Measurements from ENCODE around the gene CNST. TPM values are rescaled to one million over a fixed set of nuclear protein-coding genes. Genes with fewer than 3 reads are reported as not detected.

CNST gene
- total RNA-seq, 1 experiment from 2014 or later: 9.1 TPM

DNA sequence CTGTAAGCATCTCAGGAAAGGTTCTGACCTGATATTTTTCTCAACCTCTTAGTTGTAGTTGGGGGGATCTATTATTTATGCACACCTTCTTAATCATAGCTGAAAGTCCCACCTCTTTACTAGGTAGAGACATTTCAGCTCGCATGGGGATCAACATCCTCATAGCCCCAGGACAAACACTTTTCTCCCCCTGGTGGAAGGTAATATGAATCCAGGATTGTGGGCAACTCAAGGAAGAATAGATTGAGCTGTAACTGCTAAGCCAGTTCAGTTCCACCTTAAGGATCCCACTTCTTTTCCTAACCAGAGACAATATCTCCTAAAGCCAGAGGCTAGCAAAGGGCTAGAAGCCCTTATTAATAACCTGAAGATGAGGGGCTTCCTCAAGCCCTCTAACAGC is 33.7 kb upstream of the CNST start:
- Histone ChIP-seq H3K4me1 (replicated peaks; ENCODE audit: insufficient read depth) (no peaks in the 10 kb centered on the region), H3K79me2 (ENCODE audit: low read depth) (no peaks in the 10 kb centered on the region), H3K27ac (no peak overlapping the region), H3K9me2 (ENCODE audit: insufficient read depth) (no peaks in the 10 kb centered on the region), H3K9me3 (ENCODE audit: insufficient read depth, low read depth) (no peaks in the 10 kb centered on the region; the same call in 1 of the 2 replicates), H4K20me1 (ENCODE audit: insufficient read depth) (no peaks in the 10 kb centered on the region), H3F3A (ENCODE audit: insufficient read depth, low read depth) (no peaks in the 10 kb centered on the region), H3K36me3 (ENCODE audit: low read depth) (no peaks in the 10 kb centered on the region), H3K4me2 (no peak overlapping the region), H3K4me3 (no peak overlapping the region), H2AFZ (no peak overlapping the region), H3K27me3 (ENCODE audit: insufficient read depth, low read depth) (no peaks in the 10 kb centered on the region)
- POLR2A ChIA-PET (ENCODE audit: unreplicated experiment): interaction anchor here (0.6 kb wide), 1 partner anchor 377 kb away, joined by 3 read pairs; no protein-coding TSS in a partner anchor
- TF ChIP-seq EZH2 (IDR thresholded peaks at IDR 0.05; ENCODE audit: low read depth): no peak
- TF ChIP-seq, protein P1, sequence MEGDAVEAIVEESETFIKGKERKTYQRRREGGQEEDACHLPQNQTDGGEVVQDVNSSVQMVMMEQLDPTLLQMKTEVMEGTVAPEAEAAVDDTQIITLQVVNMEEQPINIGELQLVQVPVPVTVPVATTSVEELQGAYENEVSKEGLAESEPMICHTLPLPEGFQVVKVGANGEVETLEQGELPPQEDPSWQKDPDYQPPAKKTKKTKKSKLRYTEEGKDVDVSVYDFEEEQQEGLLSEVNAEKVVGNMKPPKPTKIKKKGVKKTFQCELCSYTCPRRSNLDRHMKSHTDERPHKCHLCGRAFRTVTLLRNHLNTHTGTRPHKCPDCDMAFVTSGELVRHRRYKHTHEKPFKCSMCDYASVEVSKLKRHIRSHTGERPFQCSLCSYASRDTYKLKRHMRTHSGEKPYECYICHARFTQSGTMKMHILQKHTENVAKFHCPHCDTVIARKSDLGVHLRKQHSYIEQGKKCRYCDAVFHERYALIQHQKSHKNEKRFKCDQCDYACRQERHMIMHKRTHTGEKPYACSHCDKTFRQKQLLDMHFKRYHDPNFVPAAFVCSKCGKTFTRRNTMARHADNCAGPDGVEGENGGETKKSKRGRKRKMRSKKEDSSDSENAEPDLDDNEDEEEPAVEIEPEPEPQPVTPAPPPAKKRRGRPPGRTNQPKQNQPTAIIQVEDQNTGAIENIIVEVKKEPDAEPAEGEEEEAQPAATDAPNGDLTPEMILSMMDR (conservative IDR thresholded peaks at IDR 0.05): no peak
- intact Hi-C loops (cut with micrococcal nuclease; ENCODE audit: unreplicated experiment): no loop called here
- CTCF ChIA-PET: no interaction called here
- DNase-seq: no peak
- BruUV-seq (replicated peaks): no TSS peak

- H3F3A ChIP-seq (ENCODE audit: insufficient read depth, low read depth): no peaks in the 10 kb centered on the region
- intact Hi-C loops (cut with micrococcal nuclease; ENCODE audit: unreplicated experiment): no loop called here
- H3K27ac ChIP-seq: no peak overlapping the region
- no peaks in the 10 kb centered on the region for H3K4me1 ChIP-seq (replicated peaks; ENCODE audit: insufficient read depth)
- no peak for TF ChIP-seq EZH2 (IDR thresholded peaks at IDR 0.05; ENCODE audit: low read depth)
- TF ChIP-seq, protein P1 (conservative IDR thresholded peaks at IDR 0.05): no peak
- no peaks in the 10 kb centered on the region for H3K79me2 ChIP-seq (ENCODE audit: low read depth)
- no peaks in the 10 kb centered on the region for H3K36me3 ChIP-seq (ENCODE audit: low read depth)
- POLR2A ChIA-PET (ENCODE audit: unreplicated experiment): interaction anchor here (0.6 kb wide), 1 partner anchor 1677 kb away, joined by 4 read pairs; no protein-coding TSS in a partner anchor
- no TSS peak for BruUV-seq (replicated peaks)
- H3K9me2 ChIP-seq (ENCODE audit: insufficient read depth): no peaks in the 10 kb centered on the region
- H3K9me3 ChIP-seq (ENCODE audit: insufficient read depth, low read depth): no peaks in the 10 kb centered on the region; the same call in 1 of the 2 replicates
- no peak for DNase-seq
- no peak overlapping the region for H3K4me3 ChIP-seq
- no peak overlapping the region for H2AFZ ChIP-seq
- no peaks in the 10 kb centered on the region for H3K27me3 ChIP-seq (ENCODE audit: insufficient read depth, low read depth)
- H3K4me2 ChIP-seq: no peak overlapping the region
- no peaks in the 10 kb centered on the region for H4K20me1 ChIP-seq (ENCODE audit: insufficient read depth)
- CTCF ChIA-PET: no interaction called here
Measured at GRCh38 chr1:246533371-246533905, 32.8 kb upstream of the CNST start.

DNA sequence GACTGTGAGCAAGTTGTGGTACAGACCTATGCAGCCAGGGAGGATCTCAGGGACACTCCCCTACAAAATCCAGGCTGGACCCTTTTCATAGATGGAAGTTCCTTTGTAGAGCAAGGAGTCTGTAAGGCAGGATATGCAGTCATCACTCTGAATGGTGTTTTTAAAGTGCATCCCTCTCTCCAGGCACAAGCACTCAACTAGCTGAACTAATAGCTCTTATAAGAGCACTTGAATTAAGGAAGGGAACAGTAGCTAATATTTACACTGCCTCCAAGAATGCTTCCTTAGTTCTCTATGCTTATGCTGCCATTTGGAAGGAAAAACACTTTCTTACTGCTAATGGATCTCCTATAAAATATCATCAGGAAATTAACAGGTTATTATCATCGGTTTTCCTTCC is 32.1 kb upstream of the CNST start:
- Histone ChIP-seq H3K4me3 (no peak overlapping the region), H3K4me2 (no peak overlapping the region), H3K9me3 (ENCODE audit: insufficient read depth, low read depth) (no peaks in the 10 kb centered on the region; the same call in 1 of the 2 replicates), H3K36me3 (ENCODE audit: low read depth) (no peaks in the 10 kb centered on the region), H2AFZ (no peak overlapping the region), H4K20me1 (ENCODE audit: insufficient read depth) (no peaks in the 10 kb centered on the region), H3K27me3 (ENCODE audit: insufficient read depth, low read depth) (no peaks in the 10 kb centered on the region), H3K9me2 (ENCODE audit: insufficient read depth) (no peaks in the 10 kb centered on the region), H3F3A (ENCODE audit: insufficient read depth, low read depth) (no peaks in the 10 kb centered on the region), H3K4me1 (replicated peaks; ENCODE audit: insufficient read depth) (no peaks in the 10 kb centered on the region), H3K79me2 (ENCODE audit: low read depth) (no peaks in the 10 kb centered on the region), H3K27ac (no peak overlapping the region)
- ChIA-PET CTCF (no interaction called here), POLR2A (ENCODE audit: unreplicated experiment) (interaction anchor here (0.6 kb wide), 1 partner anchor 1678 kb away, joined by 4 read pairs; no protein-coding TSS in a partner anchor)
- intact Hi-C loops (cut with micrococcal nuclease; ENCODE audit: unreplicated experiment): no loop called here
- BruUV-seq (replicated peaks): no TSS peak
- no peak for DNase-seq
- TF ChIP-seq, protein P1 (conservative IDR thresholded peaks at IDR 0.05): no peak
- no peak for TF ChIP-seq EZH2 (IDR thresholded peaks at IDR 0.05; ENCODE audit: low read depth)

Measured in PC-9 (cell line).